ENCODE data around the gene IMPA2. TPM values are rescaled to one million over a fixed set of nuclear protein-coding genes. Genes with fewer than 3 reads are reported as not detected.
"Not testable (repeated sequence)": the region's sequence is repeated elsewhere in the genome, so short reads cannot be mapped to it uniquely, and the experiment has no call there.

The IMPA2 gene
- polyA plus RNA-seq, 1 experiment, result 12.8 TPM

GRCh38 chr18:12067671-12068070 lies 86.4 kb downstream of the IMPA2 start:
- TF ChIP-seq CTCF (IDR thresholded peaks at IDR 0.05; ENCODE audit: low read depth, low read length), result no peak
- Histone ChIP-seq H3K27me3 (ENCODE audit: control insufficient read depth, insufficient read depth, low read length) (no peaks in the 10 kb centered on the region), H3K9me3 (ENCODE audit: control insufficient read depth, insufficient read depth, low read length) (peaks cover 9% of the 10 kb centered on the region; the same call in 1 of the 2 replicates), H3K27ac (ENCODE audit: low read depth, low read length) (no peak overlapping the region), H3K4me3 (ENCODE audit: low read depth, low read length) (no peak overlapping the region)
- POLR2A ChIA-PET, result no interaction called here
- CTCF ChIA-PET, result no interaction called here
- DNase-seq (ENCODE audit: low read depth, low spot score), result no peak

GRCh38 chr18:12068316-12068949 lies 87.1 kb downstream of the IMPA2 start:
- H3K4me3 ChIP-seq (ENCODE audit: low read depth, low read length); H3K27me3 ChIP-seq (ENCODE audit: control insufficient read depth, insufficient read depth, low read length); CTCF ChIA-PET; DNase-seq (ENCODE audit: low read depth, low spot score); H3K9me3 ChIP-seq (ENCODE audit: control insufficient read depth, insufficient read depth, low read length); POLR2A ChIA-PET; H3K27ac ChIP-seq (ENCODE audit: low read depth, low read length): not testable (repeated sequence)

- DNase-seq (ENCODE audit: low read depth, low spot score), result no peak
- POLR2A ChIA-PET, result no interaction called here
- no peak overlapping the region for H3K27ac ChIP-seq (ENCODE audit: low read depth, low read length)
- peaks cover 9% of the 10 kb centered on the region; the same call in 1 of the 2 replicates for H3K9me3 ChIP-seq (ENCODE audit: control insufficient read depth, insufficient read depth, low read length)
- no peaks in the 10 kb centered on the region for H3K27me3 ChIP-seq (ENCODE audit: control insufficient read depth, insufficient read depth, low read length)
- TF ChIP-seq CTCF (IDR thresholded peaks at IDR 0.05; ENCODE audit: low read depth, low read length), result no peak
- CTCF ChIA-PET, result no interaction called here
- H3K4me3 ChIP-seq (ENCODE audit: low read depth, low read length), result no peak overlapping the region
Observed at GRCh38 chr18:12068950-12069320, 87.6 kb downstream of the IMPA2 start.

DNA sequence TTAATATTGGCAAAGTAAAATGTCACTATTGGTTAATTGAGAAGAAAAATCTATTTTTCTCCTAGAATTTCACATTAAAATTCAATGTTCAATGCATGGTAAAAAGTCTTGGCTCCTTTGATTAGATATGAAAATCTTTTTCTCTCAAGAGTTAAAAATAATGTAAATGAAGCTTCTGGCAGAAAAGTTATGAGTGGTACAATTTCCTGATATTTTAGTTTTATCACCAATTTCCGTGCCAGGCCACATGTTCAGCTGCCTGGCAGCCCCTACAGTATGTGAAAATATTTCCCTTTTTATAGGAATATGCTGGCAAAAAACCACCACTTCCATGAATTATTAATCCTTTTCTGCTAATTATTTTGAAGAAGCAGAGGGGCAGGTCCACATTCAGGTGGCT lies 89.8 kb downstream of the IMPA2 start:
- POLR2A ChIA-PET; CTCF ChIA-PET; DNase-seq (ENCODE audit: low read depth, low spot score); H3K27me3 ChIP-seq (ENCODE audit: control insufficient read depth, insufficient read depth, low read length); H3K27ac ChIP-seq (ENCODE audit: low read depth, low read length); H3K9me3 ChIP-seq (ENCODE audit: control insufficient read depth, insufficient read depth, low read length); H3K4me3 ChIP-seq (ENCODE audit: low read depth, low read length): not testable (repeated sequence)

GRCh38 chr18:12072996-12073395 lies 91.7 kb downstream of the IMPA2 start:
- Histone ChIP-seq H3K4me3 (ENCODE audit: low read depth, low read length) (no peak overlapping the region), H3K27me3 (ENCODE audit: control insufficient read depth, insufficient read depth, low read length) (no peaks in the 10 kb centered on the region), H3K27ac (ENCODE audit: low read depth, low read length) (no peak overlapping the region), H3K9me3 (ENCODE audit: control insufficient read depth, insufficient read depth, low read length) (peaks cover 2% of the 10 kb centered on the region; the same call in 1 of the 2 replicates)
- ChIA-PET CTCF (interaction anchor here (0.8 kb wide), 1 partner anchor 33 kb away, joined by 3 read pairs; no protein-coding TSS in a partner anchor), POLR2A (no interaction called here)
- DNase-seq (ENCODE audit: low read depth, low spot score), result no peak
- TF ChIP-seq CTCF (IDR thresholded peaks at IDR 0.05; ENCODE audit: low read depth, low read length), result no peak

DNA sequence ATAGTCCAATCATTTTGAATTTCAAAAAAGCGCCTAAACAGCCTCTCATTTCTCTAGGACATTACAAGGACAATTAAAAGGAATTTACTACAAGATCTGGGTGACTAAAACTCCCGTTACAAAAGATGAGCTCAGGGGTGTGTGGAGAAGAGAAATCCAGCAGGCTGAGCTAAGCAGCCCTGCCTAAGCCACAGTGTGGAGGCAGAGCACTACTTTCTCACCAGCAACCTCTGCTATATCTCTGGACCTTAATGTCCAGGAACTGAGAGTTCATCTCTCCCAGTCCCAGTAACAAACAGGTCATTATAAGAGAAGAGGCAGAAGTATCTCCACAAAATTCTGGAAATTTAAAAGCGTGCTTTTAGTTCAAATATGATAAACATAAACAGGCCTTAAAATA lies 93.4 kb downstream of the IMPA2 start:
- Histone ChIP-seq H3K9me3 (ENCODE audit: control insufficient read depth, insufficient read depth, low read length) (no peaks in the 10 kb centered on the region), H3K4me3 (ENCODE audit: low read depth, low read length) (no peak overlapping the region), H3K27ac (ENCODE audit: low read depth, low read length) (no peak overlapping the region), H3K27me3 (ENCODE audit: control insufficient read depth, insufficient read depth, low read length) (no peaks in the 10 kb centered on the region)
- POLR2A ChIA-PET, result no interaction called here
- DNase-seq (ENCODE audit: low read depth, low spot score), result no peak
- TF ChIP-seq CTCF (IDR thresholded peaks at IDR 0.05; ENCODE audit: low read depth, low read length), result 0 out of 2 replicates have a peak, but pooled peaks have one; percentile 10
- CTCF ChIA-PET, result no interaction called here

Measured in AG04450 (cell line).